Iris pigment epithelial cell (primary cell): ENCODE data around the gene GMPR.

Experiments used
- DNase-seq: peaks from one replicate; pipeline ENCODE4 v3.0.0-alpha.2; 2011; ENCODE audit warnings: low read depth

GMPR gene

DNA sequence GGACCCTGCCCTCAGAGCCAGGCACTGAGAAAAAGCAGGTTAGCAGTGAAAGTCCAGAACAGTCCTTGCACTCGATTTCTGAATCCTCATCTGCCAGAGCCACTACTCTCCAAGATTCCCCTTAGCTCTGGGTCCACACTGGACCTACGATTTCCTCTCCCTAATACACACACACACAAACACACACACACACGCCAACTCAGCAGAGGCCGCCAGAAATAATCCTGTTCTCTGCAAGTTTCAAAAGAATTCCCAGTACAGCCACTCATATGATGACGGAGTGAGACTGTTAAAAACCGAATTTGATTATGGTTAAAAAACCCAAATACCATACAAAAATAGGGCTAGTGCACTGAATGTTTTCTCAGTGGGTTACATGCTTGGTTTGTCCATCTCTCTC lies 90.8 kb downstream of the GMPR start:
- DNase-seq = no peak

- peak; percentile 74 for DNase-seq
Measured at GRCh38 chr6:16331384-16332174, 93.2 kb downstream of the GMPR start.

GRCh38 chr6:16332175-16332542 lies 93.8 kb downstream of the GMPR start:
- DNase-seq = peak; percentile 73

DNA sequence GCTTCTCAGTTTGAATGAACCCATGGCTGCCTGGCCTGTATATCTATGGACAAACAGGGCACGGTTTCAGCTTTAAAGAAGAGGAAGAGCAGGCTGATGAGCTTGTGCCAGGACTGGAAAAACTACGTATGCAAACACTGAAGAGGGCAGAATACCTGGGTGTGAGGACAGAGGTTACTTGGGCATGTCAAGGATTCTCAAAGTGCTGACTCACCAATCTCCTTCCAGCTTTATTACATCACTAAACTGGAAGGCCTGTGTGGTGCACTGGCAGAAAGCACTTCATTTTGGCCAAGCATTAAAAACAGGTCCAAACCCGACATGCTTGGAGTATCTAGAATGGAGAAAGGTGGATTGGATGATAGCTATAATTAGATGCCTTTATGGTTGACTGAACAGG lies 95.2 kb downstream of the GMPR start:
- peak; percentile 67 for DNase-seq

GRCh38 chr6:16334671-16335070 lies 96.3 kb downstream of the GMPR start:
- peak; percentile 93 for DNase-seq

GRCh38 chr6:16335176-16335575 lies 96.8 kb downstream of the GMPR start:
- DNase-seq = no peak

- no peak for DNase-seq
Measured at GRCh38 chr6:16336056-16336818, 97.8 kb downstream of the GMPR start.

GRCh38 chr6:16336911-16337294 lies 98.5 kb downstream of the GMPR start:
- no peak for DNase-seq

- DNase-seq = peak; percentile 26
Measured at GRCh38 chr6:16337295-16337975, 99.0 kb downstream of the GMPR start.

- DNase-seq = peak; percentile 95
Measured at GRCh38 chr6:16338577-16339264, 100.3 kb downstream of the GMPR start.

DNA sequence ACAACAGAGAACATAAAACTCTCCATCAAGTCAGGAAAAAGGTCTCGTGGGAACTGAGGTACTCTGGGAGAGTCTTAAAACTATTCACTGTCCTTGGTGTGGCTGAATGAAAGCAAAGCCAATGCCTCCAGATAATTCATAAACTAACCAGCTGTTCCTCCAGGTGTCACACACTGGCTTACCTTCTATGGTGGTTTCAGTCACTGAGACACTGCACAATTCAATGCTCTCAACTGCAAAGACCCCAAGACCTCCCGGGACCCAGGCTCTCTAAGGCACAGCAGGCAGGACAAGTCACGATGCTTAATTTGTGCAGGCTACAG lies 100.8 kb downstream of the GMPR start:
- DNase-seq = no peak

- DNase-seq = no peak
Measured at GRCh38 chr6:16343593-16343992, 105.2 kb downstream of the GMPR start.

- DNase-seq = peak; percentile 94
Measured at GRCh38 chr6:16344756-16345155, 106.4 kb downstream of the GMPR start.
